Neuron (in vitro differentiated cells): ENCODE measurements around the gene TBKBP1.

Experiments
- H2AFZ ChIP-seq: one replicate; pipeline ENCODE4 v1.6.1; 2013; ENCODE audit warnings: low read depth, mild to moderate bottlenecking, inconsistent platforms, low read length, moderate library complexity
- H3K27me3 ChIP-seq: one replicate; pipeline ENCODE4 v1.6.1; 2013; ENCODE audit warnings: low read length; ENCODE audit not compliant: insufficient read depth
- H3K36me3 ChIP-seq: one replicate; pipeline ENCODE4 v1.6.1; 2013; ENCODE audit warnings: low read length; ENCODE audit not compliant: insufficient read depth
- H3K4me1 ChIP-seq: one replicate; pipeline ENCODE4 v1.6.1; 2013; ENCODE audit warnings: low read length; ENCODE audit not compliant: insufficient read depth
- H3K4me3 ChIP-seq: 2 replicates; pipeline ENCODE4 v1.5.1; 2013; ENCODE audit warnings: mild to moderate bottlenecking, low read length, moderate library complexity
- H3K9me3 ChIP-seq: one replicate; pipeline ENCODE4 v1.6.1; 2013; ENCODE audit warnings: low read length

Gene TBKBP1

DNA sequence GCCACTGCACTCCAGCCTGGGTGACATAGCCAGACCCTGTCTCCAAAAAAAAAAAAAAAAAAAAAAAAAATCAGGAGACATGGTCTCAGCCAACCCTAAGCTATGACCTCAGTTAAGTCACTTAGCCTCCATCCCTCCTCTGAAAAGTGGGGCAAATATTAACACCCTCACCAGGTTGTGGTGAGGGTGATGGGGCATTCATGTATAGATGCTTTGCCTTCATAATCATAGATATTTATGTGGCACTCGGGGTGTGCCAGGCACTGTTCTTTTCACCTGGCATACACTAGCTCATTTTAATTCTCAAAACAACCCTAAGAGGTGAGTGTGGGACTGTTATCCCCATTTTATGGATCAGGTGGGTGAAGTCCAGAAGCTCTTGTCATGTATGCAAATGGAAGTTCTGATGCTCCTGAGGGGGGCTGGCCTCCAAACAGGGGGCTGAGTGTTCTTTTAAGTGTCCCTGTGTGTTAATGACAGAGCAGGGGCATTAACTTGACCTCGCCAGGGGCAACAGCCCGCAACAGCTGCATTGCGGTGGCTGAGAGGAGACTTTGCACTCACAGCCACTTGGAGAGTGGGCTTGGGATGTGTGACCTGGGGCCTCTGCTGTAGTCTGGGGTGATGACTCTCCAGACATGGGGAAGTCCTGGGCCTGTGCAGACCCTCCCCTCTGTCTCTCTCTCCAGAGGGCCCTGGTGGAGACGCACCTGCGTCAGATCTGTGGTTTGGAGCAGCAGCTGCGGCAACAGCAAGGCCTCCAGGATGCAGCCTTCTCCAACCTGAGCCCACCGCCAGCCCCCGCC, 4.1 kb downstream of the TBKBP1 start:
- Histone ChIP-seq H3K36me3 (peaks cover 13% of the 10 kb centered on the region), H3K27me3 (no peaks in the 10 kb centered on the region), H3K4me3 (no peak overlapping the region), H3K4me1 (peaks cover 17% of the 10 kb centered on the region), H2AFZ (no peak overlapping the region), H3K9me3 (no peaks in the 10 kb centered on the region)

GRCh38 chr17:47698749-47699535, 5.0 kb downstream of the TBKBP1 start:
- H3K27me3 ChIP-seq: no peaks in the 10 kb centered on the region
- H3K4me1 ChIP-seq: peaks cover 12% of the 10 kb centered on the region
- no peak overlapping the region for H3K4me3 ChIP-seq
- no peaks in the 10 kb centered on the region for H3K9me3 ChIP-seq
- H2AFZ ChIP-seq: no peak overlapping the region
- H3K36me3 ChIP-seq: peaks cover 13% of the 10 kb centered on the region

- Histone ChIP-seq H3K27me3 (no peaks in the 10 kb centered on the region), H3K4me3 (no peak overlapping the region), H3K36me3 (peaks cover 13% of the 10 kb centered on the region), H3K9me3 (no peaks in the 10 kb centered on the region), H3K4me1 (peaks cover 12% of the 10 kb centered on the region), H2AFZ (no peak overlapping the region)
Observed at GRCh38 chr17:47699536-47699840, 5.5 kb downstream of the TBKBP1 start.

GRCh38 chr17:47700471-47701449, 6.8 kb downstream of the TBKBP1 start:
- Histone ChIP-seq H3K4me1 (peaks cover 2% of the 10 kb centered on the region), H2AFZ (no peak overlapping the region), H3K27me3 (no peaks in the 10 kb centered on the region), H3K36me3 (peaks cover 13% of the 10 kb centered on the region), H3K9me3 (no peaks in the 10 kb centered on the region), H3K4me3 (no peak overlapping the region)

- Histone ChIP-seq H3K9me3 (no peaks in the 10 kb centered on the region), H3K4me1 (no peaks in the 10 kb centered on the region), H3K36me3 (peaks cover 12% of the 10 kb centered on the region), H2AFZ (no peak overlapping the region), H3K27me3 (no peaks in the 10 kb centered on the region), H3K4me3 (no peak overlapping the region)
Observed at GRCh38 chr17:47701608-47702007, 7.6 kb downstream of the TBKBP1 start.

GRCh38 chr17:47702391-47702995, 8.5 kb downstream of the TBKBP1 start:
- no peak overlapping the region for H3K4me3 ChIP-seq
- peaks cover 10% of the 10 kb centered on the region for H3K36me3 ChIP-seq
- H2AFZ ChIP-seq: no peak overlapping the region
- H3K9me3 ChIP-seq: no peaks in the 10 kb centered on the region
- H3K4me1 ChIP-seq: no peaks in the 10 kb centered on the region
- H3K27me3 ChIP-seq: no peaks in the 10 kb centered on the region

GRCh38 chr17:47703191-47703591, 9.2 kb downstream of the TBKBP1 start:
- Histone ChIP-seq H3K4me1 (no peaks in the 10 kb centered on the region), H3K27me3 (no peaks in the 10 kb centered on the region), H3K36me3 (peaks cover 10% of the 10 kb centered on the region), H3K9me3 (no peaks in the 10 kb centered on the region), H2AFZ (no peak overlapping the region), H3K4me3 (no peak overlapping the region)

DNA sequence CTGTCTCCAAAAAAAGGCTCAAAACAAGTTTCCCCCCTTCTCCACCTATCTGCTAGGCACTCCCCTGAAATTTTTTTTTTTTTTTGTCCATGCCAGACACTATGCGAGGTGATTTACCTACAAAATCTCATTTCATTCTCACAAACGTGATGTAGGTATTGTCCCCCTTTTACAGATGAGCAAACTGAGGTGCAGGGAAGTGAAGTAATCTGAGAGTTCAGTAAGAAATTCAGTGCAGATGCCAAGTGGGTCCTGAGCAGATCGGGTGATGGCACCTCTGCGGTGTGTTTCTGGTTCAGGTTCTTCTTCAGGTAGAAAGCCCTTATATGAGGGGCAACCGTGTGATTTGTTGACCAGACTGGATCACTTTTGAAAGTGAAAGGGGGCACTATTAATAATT, 9.7 kb downstream of the TBKBP1 start:
- Histone ChIP-seq H3K27me3 (no peaks in the 10 kb centered on the region), H2AFZ (no peak overlapping the region), H3K9me3 (no peaks in the 10 kb centered on the region), H3K4me3 (no peak overlapping the region), H3K36me3 (peaks cover 10% of the 10 kb centered on the region), H3K4me1 (no peaks in the 10 kb centered on the region)

- Histone ChIP-seq H2AFZ (no peak overlapping the region), H3K27me3 (no peaks in the 10 kb centered on the region), H3K9me3 (no peaks in the 10 kb centered on the region), H3K4me1 (no peaks in the 10 kb centered on the region), H3K36me3 (peaks cover 10% of the 10 kb centered on the region), H3K4me3 (no peak overlapping the region)
Observed at GRCh38 chr17:47704116-47704515, 10.2 kb downstream of the TBKBP1 start.

DNA sequence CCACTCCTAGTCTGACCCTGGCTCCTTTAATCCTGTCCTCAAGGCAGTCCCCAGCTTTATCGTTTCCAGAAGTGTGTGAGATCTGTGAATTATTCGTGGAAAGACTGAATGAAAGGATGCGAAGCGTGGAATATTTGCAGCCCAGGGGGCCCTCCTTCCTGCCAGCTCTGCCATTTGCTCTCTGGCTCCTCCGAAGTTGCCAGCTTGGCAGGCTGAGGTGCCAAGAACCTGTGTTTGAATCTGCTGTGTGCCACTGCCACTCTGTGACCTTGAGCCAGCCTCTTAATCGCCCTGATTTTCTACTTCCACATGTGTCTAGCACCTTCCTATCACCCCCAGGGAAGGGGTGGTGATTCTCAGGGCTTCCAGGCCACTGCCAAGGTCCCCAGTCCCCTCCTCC, 10.8 kb downstream of the TBKBP1 start:
- Histone ChIP-seq H3K4me1 (no peaks in the 10 kb centered on the region), H2AFZ (no peak overlapping the region), H3K27me3 (no peaks in the 10 kb centered on the region), H3K9me3 (no peaks in the 10 kb centered on the region), H3K36me3 (peaks cover 11% of the 10 kb centered on the region), H3K4me3 (no peak overlapping the region)

DNA sequence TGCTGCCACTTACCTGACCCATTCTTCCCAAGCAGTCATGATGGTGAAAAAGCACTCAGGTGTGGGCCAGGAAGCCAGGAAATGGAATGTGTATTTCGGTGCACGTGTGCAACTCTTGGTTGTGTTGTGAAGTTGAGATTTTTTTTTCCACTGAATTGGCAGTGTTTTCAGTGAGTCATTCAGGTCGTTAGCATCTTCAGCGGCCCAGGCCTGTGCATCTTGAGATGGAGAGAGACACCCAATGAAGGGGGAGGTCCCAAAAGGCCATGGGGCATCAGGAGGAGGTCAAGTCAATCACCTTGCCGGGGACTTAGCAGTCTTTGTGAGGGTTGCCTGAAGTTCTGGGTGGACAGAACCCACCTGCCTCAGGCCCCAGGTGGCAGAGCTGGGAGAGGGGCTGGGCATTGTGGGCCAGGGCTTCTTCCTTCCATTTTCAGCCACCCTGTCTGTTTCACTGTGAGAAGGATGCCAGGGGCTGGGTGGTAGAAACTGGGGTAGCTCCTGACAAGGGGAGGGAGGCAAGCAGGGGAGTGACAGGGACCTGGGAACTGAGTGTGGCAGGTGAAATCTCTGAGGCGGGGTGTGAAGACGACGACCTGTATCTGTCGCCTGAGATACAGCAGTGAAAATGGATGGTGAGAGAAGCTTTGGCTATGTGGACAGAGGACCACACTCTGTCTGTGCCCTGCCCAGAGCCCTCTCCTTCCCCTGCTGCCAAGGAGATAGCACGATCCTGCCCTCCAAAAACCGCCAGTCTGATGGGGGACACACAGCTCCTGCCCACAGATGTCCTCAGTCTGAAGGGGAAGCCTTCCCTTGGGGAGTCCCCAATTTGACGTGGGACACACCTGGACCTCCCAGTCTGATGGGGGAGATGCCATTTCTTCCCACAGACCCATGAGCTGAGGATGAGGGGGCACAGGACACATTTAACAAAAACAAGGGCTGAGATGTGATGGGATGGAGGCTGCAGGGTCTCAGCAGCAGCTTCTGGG, 11.9 kb downstream of the TBKBP1 start:
- Histone ChIP-seq H3K27me3 (no peaks in the 10 kb centered on the region), H3K4me3 (no peak overlapping the region), H3K36me3 (peaks cover 7% of the 10 kb centered on the region), H3K4me1 (no peaks in the 10 kb centered on the region), H2AFZ (no peak overlapping the region), H3K9me3 (no peaks in the 10 kb centered on the region)
